ENCODE measurements around the gene CGN.
"Not testable (repeated sequence)": the region's sequence is repeated elsewhere in the genome, so short reads cannot be mapped to it uniquely, and the experiment has no call there.

CGN gene

DNA sequence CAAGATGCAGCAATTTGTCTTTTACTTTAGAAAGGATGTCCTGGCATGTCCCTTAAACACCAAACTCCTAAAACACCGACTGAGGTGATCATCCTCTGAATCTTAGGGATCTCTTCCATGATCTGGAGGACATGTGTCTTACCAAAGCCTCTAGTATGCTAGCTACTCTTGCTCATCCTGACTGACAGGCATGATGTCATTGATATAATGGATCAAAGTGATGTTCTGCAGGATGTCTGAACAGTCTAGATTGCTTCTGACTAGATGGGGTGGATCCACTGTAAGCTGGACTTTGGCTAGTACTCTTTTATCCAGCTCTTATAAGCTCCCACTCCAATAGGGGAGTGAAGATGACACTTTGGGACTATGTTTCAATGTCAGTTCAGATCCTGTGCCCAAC is 11.3 kb upstream of the CGN start:
- no peak for DNase-seq (ENCODE audit: low spot score)

DNA sequence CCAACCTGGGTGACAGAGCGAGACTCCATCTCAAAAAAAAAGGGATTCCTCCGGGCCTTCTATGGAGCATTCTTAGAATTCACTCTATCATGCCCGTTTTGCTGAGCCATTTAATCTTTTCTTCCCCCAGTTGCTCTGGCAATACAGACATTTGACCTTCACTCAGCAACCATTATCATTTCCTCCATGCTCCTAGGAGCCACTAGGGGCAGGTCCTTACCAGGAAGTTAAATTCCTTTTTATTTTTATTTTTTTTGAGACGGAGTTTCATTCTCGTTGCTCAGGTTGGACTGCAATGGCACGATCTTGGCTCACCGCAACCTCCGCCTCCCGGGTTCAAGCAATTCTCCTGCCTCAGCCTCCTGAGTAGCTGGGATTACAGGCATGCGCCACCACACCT is 9.7 kb upstream of the CGN start:
- DNase-seq (ENCODE audit: low spot score), result no peak

DNA sequence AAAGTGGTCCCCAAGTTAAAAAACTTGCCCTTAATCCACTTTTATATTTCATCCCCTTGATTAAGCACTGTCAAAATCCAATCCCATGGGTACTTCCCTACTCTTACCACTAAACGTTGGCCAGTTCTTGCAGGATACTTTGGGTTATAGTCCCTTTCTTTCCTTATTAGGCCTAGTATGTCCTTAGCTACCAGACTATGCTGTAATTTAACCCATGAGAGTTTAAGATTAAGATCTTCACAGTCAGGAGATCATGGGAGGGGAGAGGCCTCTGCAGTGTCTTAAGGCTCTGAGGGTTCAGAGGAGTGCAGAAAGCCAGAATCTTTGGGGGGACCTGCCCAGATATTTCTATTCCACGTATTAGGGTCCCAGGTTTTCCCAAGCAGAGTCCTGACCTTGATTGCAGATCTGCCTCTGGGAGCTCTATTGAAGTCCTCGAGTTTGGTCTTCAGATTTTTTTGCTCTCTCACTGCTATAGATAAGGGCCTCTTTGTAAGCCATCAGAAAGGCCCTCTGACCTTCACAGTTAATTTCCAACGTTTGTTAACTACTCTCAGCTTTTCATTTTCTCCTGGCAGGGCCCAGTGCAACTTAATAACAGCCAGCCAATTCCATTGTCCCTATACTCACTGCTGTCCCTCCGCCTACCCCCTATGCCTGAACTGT is 9.0 kb upstream of the CGN start:
- no peak for DNase-seq (ENCODE audit: low spot score)

DNA sequence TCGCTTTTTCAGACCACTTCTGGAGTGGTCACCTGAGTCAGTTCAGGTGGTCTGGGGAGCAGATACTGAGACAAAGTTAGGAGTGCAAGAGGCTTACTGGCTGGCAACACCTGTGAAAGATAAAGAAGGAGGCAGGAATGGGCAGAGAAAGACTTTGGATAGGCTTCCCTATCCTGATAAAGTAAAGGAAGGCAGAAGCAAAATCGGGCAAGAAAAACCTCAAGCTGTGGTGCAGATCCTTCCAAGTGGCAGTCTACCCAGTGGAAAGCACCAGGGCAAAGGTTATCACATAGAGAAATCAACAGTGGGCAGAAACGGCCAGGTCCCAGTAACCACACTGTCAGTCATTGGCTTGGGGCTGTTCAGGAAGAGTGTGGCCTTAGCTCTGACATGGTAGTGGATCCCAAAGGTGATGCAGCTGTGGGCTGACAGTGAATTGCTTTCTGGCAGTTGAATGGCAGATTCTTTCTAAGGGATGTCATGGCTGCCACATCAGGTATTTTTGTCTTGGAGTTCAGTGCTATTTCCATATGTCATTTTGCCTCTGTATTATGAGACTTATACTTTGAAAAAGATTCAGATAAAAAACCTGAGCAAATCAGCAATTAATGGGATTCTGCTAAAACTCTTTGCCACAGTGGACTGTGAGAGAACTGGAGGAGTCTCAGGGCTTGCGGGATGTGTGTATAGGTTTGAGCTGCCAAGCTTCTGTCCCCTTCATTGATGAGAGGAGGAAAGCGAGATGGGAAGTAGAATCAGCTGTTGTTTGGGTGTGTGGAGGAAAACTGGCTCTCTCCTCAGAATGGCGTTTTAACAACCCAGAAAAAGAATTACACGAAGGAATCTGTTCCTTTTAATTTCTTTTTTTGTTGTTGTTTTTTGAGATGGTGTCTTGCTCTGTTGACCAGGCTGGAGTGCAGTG is 8.1 kb upstream of the CGN start:
- DNase-seq (ENCODE audit: low spot score), result no peak

DNA sequence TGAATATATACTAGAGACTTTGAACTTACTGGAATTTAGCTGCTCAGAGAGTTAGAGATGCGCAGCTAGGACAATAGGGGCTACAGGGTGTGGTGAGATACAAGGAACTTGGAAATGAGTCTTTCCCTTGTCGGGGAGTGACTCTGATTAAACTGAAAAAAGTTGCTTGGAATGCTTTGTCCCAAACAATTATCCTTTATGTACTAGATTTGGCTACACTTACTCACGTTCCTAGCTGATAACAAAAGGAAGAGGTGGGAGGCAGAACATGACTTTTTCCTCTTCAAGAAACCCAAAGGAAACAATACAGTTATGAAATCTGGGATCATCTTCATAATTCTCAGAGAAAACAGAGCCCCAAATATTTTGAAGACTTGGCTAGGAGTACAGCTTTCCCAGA is 6.9 kb upstream of the CGN start:
- DNase-seq (ENCODE audit: low spot score), result no peak

DNA sequence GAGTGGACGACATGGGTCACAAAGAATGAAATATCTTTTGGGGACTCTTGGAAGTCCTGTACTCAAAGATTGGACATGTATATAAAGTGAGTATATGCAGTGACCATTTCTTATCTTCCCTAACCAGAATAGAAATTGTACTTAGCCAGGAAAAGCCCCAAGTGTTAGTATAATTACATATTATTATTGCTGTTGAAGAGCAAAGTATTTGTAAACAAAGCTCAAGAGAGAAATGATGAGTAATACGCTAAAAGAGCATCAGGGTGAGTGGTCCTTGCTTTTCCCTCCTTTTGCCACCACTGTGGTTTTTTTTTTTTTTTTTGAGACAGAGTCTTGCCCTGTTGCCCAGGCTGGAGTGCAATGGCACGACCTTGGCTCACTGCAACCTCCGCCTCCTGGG is 6.4 kb upstream of the CGN start:
- DNase-seq (ENCODE audit: low spot score), result no peak

DNA sequence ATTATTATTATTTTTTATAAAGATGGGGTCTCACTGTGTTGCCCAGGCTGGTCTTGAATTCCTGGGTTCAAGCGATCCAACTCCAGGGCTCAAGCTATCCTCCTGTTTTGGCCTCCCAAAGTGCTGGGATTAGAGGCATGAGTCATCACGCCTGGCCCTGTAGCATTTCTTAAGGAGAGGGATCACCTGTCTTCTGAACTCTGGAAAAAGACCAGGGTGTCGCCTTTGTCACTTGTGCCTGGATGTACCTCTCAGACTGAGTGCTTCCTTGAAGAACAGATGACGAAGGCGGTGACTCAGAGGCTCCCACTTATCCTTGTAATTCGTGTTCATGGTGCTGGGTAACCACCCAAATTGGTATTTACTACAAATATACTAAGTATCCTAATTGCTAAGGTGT is 2.4 kb upstream of the CGN start:
- DNase-seq (ENCODE audit: low spot score), result no peak

DNA sequence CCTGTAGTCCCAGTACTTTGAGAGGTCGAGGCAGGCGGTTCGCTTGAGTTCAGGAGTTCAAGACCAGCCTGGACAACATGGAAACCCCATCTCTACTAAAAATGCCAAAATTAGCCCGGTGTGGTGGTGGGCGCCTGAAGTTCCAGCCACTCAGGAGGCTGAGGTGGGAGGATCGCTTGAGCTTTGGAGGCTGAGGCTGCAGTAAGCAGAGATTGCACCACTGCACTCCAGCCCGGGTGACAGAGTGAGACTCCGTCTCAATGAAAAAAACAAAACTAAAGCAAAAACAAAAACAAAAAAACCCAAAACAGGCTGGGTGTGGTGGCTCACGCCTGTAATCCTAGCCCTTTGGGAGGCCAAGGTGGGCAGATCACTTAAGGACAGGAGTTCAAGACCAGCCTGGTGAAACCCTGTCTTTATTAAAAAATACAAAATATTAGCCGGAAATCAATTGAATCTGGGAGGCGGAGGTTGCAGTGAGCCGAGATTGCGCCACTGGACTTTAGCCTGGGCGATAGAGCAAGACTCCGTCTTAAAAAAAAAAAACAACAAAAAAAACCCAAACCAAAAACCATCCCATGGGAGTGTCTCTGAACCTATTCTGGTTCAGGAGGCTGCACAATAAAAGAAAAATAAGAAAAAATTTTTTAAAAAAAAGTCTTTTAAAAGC is 1.7 kb upstream of the CGN start:
- no peak for DNase-seq (ENCODE audit: low spot score)

DNA sequence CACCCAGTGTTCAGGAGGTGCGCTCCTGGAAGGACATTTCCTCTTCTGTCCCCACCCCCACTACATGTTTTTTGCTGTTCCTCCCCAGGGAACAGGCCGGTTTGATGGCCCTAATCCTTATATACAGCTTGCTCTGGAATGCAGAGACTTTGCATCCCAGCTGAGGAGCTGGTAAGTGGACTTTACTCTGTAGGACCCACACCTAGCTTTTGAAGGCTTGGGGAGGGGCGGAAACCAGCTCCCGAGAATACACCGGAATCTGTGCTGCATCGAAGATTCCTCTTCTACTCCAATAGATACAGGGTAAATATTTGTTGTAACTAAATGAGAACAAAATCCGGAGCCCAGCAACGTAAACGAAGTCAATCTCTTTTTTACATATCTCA is 1.2 kb upstream of the CGN start:
- DNase-seq (ENCODE audit: low spot score), result no peak

DNA sequence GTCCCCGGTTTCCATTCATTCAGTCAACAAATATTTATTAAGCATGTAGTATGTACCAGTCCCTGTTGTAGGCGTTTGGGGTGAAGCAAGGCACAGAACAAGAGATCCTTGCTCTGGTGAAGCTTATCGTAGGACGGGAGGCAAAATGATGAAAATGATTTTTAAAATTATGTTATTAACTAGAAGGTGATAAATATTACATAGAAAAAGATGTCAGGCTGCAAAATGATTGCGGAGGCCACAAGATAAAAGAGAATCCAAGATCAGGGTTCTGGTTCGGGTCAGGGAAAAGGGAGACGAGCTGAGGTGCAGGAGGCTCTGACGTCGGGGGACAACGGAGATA is 602 bp upstream of the CGN start:
- no peak for DNase-seq (ENCODE audit: low spot score)

DNA sequence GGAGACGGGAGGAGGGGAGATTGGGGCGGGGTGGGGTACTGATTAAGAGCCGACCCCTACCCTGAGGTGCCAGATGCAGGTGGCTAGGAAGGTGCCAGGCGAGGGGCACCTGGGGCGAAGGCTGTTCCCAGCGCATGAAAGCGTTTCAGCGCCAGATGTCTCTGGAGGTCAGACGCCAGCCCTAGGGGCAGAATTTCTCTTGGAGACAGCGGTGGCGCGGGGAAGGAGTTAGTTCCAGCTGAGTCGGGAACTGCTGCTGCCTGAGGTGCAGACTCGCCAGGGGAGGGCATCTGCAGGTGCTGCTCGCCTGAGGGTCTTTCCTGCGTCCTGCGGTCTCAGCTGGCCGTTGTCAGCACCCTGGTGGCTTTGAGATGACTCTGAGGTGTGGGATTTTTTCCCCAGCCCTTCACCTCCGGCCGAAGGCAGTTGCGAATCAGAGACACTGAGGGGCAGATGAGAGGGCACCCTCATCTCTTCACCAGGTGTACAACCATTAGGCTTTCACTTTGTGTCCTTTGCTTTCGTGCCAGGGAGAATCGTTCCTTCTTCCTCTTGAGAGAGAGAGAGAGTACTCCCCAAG is 539 bp downstream of the CGN start:
- no peak for DNase-seq (ENCODE audit: low spot score)

DNA sequence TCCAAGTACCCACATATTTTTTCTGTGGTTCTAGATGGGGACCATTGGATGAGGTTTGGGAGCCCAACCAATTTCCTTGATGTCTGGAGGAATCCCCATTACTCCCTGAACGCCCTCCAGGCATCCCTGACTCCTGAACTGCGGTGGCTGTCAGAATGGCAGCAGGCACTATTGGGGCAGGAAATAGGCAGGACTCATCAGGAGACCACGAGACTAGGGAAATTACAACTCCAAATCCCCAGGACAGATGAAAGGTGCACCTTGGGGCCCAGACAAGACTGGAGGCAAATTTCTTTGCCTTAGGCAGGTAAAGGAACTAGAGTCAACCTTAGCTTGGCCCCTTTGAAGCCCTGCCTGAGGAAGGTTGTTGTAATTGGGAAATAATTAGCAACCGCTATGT is 1.1 kb downstream of the CGN start:
- DNase-seq (ENCODE audit: low spot score), result no peak

DNA sequence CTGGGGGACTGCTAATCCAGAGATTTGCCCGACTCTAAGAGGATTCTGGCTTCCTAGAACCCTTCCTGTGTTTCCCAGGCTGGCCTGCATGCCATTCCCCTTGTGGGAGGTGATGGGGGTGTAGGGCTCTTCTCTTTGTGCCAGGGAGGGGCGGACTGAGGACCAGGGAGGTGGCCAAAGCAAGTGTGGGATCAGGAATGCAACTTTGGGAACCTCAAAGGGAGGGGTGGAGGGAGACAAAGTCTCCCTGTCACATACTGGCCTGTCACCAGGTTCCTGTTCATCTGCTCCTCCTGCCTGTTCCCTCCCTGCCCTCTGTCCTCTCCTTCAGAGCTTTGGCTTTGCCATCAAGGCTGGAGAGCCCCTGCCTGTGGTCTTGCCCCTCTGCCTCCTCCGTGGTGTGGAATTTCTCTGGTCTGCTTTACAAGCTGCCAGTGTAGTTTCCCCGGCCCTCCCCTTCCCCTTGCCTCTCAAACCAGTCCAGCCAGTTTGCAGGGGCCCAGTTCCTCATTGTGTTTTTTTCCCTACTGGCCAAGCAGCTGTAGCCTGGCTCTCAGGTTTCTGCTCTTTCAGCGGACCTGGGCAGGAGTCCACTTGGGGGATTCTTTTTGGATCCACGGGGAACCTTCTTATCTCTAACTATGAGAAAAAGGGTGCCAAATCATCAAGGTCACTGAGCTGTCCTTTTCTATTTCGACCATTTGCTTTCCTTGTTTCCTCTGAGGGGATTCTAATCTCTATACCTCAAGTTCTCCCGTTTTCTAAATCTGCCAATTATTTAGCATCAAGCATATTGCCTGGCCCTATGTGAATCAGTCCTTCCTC is 1.8 kb downstream of the CGN start:
- no peak for DNase-seq (ENCODE audit: low spot score)

DNA sequence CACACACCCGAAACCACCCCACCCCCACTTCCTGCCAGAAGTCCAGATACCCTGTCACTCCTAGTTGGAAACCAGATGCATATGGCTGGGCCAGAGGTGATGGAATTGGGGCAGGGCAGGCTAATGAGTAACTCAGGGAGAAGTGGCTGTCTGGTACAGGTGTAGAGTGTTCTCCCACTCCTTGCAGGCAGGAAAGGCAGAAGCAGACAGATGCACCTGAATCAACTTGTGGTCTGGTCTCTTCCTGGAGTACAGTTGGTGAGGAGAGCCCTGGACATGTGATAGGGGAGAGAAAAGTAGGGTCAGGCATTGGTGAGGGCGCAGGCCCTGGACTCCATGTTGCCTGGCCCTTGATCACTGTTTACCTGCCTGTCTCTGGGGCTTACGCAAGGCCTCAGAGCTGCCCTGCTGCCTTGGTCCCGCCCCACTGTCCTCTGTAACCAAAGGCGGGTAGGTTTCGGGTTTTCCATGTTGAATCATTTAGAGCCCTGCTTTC is 2.5 kb downstream of the CGN start:
- peak; percentile 63 for DNase-seq (ENCODE audit: low spot score)

DNA sequence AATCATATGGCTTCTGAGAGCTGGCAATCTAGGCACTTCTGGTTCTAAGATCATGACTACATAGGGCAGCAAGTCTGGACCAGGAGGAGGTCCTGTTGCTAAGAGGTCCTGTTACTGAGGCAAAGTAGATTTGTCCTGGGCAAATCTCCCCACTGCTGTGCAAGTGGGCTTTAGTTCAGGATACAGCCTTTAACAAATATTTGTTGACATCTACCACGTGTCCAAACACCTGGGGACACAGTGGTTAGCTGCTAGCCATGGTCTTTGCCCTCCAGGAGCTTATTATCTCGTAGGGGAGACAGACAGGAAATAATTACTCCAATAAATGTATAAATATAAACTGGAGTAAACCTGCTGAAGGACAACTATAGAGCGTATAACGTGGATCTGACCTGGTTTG is 3.2 kb downstream of the CGN start:
- DNase-seq (ENCODE audit: low spot score), result no peak

DNA sequence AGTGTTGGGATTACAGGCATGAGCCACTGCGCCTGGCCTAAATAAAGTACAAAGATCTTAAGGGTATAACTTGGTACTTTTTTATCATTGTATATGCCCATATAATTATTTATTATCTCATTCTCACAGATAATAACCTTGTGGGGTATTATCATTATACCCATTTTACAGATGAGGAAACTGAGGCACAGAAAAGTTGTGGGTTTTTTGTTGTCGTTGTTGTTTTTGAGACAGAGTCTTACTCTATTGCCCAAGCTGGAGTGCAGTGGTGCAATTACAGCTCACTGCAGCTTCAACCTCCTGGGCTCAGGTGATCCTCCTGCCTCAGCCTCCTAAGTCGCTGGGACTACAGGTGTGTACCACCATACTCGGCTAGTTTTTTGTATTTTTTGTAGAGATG is 4.1 kb downstream of the CGN start:
- DNase-seq (ENCODE audit: low spot score), result no peak

DNA sequence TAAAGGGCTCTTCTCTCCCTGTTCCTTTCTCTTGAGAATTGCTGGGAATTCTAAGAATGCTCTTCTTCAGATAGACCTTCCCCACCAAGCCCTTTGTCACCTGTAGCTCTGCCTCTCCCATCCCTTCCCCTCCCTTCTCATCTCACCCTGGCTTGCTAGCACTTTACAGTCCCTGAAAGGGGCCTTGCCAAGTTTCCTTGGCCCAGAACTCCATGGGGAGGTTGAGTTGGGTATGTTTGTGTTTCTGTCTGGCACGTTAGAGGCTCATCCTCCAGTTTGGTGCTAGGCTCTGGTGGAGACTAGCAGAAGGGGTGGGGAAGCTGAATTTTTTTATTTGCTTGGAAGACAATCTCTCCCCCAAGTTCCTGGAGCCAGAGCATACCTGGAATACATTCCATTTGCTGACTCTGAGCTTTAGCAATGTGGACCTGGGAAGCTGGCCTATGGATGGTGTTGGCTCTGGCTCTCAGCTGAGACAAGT is 4.9 kb downstream of the CGN start:
- DNase-seq (ENCODE audit: low spot score), result no peak

DNA sequence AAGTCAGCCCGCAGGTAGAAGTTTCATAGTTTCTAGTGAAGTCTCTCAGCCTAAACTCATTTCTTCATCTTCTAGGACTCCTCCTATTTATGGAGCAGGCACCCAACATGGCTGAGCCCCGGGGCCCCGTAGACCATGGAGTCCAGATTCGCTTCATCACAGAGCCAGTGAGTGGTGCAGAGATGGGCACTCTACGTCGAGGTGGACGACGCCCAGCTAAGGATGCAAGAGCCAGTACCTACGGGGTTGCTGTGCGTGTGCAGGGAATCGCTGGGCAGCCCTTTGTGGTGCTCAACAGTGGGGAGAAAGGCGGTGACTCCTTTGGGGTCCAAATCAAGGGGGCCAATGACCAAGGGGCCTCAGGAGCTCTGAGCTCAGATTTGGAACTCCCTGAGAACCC is 7.2 kb downstream of the CGN start:
- DNase-seq (ENCODE audit: low spot score), result no peak

DNA sequence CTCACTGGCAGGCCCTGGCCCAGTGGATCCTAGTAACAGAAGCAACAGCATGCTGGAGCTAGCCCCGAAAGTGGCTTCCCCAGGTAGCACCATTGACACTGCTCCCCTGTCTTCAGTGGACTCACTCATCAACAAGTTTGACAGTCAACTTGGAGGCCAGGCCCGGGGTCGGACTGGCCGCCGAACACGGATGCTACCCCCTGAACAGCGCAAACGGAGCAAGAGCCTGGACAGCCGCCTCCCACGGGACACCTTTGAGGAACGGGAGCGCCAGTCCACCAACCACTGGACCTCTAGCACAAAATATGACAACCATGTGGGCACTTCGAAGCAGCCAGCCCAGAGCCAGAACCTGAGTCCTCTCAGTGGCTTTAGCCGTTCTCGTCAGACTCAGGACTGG is 7.7 kb downstream of the CGN start:
- DNase-seq (ENCODE audit: low spot score), result no peak

DNA sequence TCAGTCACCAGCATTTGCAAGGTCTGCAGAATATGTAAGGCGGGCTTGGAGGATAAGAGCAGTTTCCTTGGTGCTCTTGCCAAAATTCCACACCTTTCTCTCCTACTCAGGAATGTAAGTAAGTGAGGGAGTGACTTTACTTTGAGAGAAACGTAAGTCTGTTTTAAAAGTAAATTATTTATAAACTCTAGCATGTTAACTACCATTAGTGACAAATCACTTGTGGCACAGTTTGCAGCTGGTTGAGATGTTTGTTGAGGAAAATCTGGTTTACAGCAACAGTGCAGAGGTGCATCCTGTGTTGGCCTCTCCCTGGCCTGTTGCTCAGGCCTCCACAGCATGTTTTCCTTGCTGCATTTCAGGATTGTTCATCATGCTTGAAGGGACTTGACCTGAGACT is 8.5 kb downstream of the CGN start:
- DNase-seq (ENCODE audit: low spot score), result no peak

DNA sequence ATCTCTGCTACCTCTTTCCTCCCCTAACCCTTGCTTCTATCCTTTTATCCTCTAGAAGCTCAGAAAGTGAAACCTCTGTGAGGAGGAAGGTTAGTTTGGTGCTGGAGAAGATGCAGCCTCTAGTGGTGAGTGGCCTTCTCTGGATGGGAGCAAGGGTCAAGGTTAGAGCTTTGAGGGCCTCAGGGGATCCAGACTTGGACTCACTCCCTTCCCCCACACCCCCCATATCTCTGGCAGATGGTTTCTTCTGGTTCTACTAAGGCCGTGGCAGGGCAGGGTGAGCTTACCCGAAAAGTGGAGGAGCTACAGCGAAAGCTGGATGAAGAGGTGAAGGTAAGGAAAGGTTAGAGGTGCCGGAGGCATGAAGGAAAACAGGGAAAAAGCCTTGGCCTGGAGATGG is 9.2 kb downstream of the CGN start:
- DNase-seq (ENCODE audit: low spot score), result no peak

DNA sequence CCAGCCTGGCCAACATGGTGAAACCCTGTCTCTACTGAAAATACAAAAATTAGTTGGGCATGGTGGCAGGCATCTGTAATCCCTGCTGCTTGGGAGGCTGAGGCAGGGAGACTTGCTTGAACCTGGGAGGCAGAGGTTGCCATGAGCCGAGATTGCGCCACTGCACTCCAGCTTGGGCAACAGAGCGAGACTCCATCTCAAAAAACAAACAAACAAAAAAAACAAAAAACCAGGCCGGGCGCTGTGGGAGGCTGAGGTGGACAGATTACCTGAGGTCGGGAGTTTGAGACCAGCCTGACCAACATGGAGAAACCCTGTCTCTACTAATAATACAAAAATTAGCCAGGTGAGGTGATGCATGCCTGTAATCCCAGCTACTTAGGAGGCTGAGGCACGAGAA is 11.2 kb downstream of the CGN start:
- DNase-seq (ENCODE audit: low spot score), result not testable (repeated sequence)

Measured in HuH-7.5 (cell line).